GM12891 (cell line): ENCODE results near the gene OTULIN.

ENCODE experiments used
- DNase-seq: peaks from one replicate; pipeline ENCODE4 v3.0.0; 2011; ENCODE audit warnings: low spot score; ENCODE audit not compliant: insufficient read length
- FAIRE-seq: peaks from 2 replicates; lab custom pipeline; 2011; peaks lifted over from hg19 to GRCh38; lab: Jason Lieb, UNC
- PAX5 ChIP-seq: IDR thresholded peaks from 2 replicates; pipeline ENCODE4 v1.6.1; 2011; ENCODE audit warnings: low read length, moderate library complexity, mild to moderate bottlenecking; ENCODE audit not compliant: insufficient read depth, severe bottlenecking
- POLR2A ChIP-seq: IDR thresholded peaks from 2 replicates; pipeline ENCODE4 v1.6.1; 2011; ENCODE audit warnings: low read depth, low read length, control low read depth
- POLR2AphosphoS5 ChIP-seq: IDR thresholded peaks from 2 replicates; pipeline ENCODE4 v1.6.1; 2011; ENCODE audit warnings: low read depth, low read length, control low read depth
- POU2F2 ChIP-seq: IDR thresholded peaks from 2 replicates; pipeline ENCODE4 v1.6.1; 2011; ENCODE audit warnings: low read depth, mild to moderate bottlenecking, control low read depth, low read length, moderate library complexity
- SPI1 ChIP-seq: IDR thresholded peaks from 2 replicates; pipeline ENCODE4 v1.6.1; 2011; ENCODE audit warnings: low read depth, low read length, control low read depth
- TAF1 ChIP-seq: IDR thresholded peaks from 2 replicates; pipeline ENCODE4 v1.6.1; 2011; ENCODE audit warnings: low read depth, low read length, control low read depth

The OTULIN gene

DNA sequence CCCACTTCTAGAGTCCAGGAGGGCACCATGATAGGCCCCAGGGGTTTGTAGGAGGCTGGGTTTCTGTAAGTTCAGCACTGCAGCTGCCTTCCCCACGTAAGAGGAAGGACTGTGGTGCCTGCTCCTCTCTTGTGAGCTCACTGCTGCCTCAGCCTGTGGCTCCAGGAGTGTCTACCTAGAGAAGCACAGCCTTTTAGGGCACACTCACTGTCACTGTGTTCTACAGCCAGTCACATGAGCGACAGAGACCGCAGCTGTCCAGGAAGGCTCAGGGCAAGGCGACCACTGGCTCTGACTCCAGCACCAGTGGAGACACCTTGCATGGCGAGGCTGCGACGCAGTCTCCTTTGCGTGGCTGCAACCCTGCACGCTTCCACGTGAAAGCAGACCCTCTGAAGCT lies 72.8 kb downstream of the OTULIN start:
- no peak for TF ChIP-seq PAX5
- no peak for TF ChIP-seq TAF1
- no peak for TF ChIP-seq POLR2AphosphoS5
- no peak for TF ChIP-seq SPI1
- no peak for TF ChIP-seq POLR2A
- TF ChIP-seq POU2F2 = no peak
- DNase-seq = no peak
- no peak for FAIRE-seq

DNA sequence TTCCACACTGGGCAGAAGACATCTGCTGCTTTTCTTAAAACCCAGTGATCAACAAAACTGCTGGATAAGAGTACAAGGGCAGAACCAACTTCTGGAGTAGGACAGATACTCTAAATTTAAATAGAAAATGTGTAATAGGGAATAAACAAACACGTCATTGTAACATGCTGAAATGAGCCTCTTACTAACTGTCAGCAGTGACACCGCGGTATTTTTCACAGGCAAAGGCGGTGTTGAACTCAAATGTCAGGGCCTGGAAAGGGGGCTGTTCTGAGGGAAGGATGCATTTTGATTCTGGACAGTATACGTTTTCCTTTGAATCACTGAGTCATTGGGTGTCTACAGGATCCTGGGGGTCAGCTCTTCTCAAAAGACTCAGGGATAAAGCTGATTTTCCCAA lies 73.5 kb downstream of the OTULIN start:
- no peak for DNase-seq
- TF ChIP-seq POU2F2 (no peak), SPI1 (no peak), PAX5 (no peak), POLR2A (no peak), POLR2AphosphoS5 (no peak), TAF1 (no peak)
- no peak for FAIRE-seq

DNA sequence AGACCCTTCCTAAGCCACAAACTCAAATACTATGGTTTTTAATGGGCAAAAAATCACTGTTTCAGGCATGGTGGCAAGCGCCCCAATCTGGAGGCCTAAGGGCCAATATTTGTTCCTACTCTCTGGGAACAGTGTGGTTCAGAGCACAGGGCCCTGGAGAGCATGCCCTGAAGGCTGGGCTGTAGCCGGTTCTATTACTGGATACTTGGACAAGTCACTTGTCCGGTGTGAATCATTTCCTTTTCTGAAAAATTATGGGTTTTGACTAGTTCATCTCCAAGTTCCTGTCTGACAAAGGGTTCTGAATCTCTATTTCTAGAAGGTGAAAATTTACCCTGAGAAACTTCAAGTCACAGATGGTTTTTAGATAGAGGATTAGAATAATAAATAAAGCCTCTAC lies 75.0 kb downstream of the OTULIN start:
- DNase-seq (no peak), FAIRE-seq (no peak)
- TF ChIP-seq POLR2A (no peak), TAF1 (no peak), POLR2AphosphoS5 (no peak), POU2F2 (no peak), PAX5 (no peak), SPI1 (no peak)

DNA sequence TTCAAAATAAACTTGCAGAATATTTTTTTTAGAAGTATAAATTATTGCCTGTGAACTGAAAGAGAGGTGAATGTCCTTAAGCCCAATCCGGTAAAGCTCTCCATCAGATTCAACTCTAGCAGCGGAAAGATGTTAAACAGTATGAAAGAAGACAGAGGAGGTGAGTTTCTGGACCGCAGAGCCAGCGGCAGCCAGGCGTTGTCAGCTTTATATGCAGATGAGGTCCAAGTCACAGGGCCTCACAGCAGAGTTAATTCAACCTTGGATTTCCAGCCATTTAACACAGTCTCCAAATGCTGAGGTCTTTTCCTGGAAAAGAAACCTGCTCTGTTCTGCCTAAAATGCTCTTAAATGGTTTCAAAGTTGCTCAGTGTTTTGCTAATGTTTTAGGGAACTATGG lies 75.5 kb downstream of the OTULIN start:
- FAIRE-seq (no peak), DNase-seq (no peak)
- TF ChIP-seq SPI1 (no peak), POU2F2 (no peak), TAF1 (no peak), POLR2AphosphoS5 (no peak), POLR2A (no peak), PAX5 (no peak)

DNA sequence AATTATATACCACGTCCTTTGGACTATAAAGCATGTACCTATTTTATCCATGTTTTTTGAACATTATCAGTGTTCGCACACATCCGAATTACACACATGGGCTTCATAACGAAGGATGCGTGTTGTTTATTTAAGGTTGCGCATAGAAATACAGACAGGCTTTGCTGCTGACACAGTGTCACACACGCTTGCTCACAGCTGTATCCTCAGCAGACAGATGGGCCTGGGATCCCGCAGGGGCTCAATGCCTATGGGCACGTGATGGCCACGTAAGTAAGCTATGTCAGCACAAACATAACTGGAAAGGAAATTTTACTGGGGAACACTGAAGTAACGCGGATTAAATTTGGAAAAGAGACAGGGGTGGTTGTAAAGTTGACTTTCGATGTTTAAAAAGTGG lies 76.6 kb downstream of the OTULIN start:
- TF ChIP-seq POLR2AphosphoS5 = no peak
- TF ChIP-seq POLR2A = no peak
- TF ChIP-seq PAX5 = no peak
- no peak for TF ChIP-seq POU2F2
- TF ChIP-seq TAF1 = no peak
- TF ChIP-seq SPI1 = no peak
- no peak for FAIRE-seq
- DNase-seq = no peak

DNA sequence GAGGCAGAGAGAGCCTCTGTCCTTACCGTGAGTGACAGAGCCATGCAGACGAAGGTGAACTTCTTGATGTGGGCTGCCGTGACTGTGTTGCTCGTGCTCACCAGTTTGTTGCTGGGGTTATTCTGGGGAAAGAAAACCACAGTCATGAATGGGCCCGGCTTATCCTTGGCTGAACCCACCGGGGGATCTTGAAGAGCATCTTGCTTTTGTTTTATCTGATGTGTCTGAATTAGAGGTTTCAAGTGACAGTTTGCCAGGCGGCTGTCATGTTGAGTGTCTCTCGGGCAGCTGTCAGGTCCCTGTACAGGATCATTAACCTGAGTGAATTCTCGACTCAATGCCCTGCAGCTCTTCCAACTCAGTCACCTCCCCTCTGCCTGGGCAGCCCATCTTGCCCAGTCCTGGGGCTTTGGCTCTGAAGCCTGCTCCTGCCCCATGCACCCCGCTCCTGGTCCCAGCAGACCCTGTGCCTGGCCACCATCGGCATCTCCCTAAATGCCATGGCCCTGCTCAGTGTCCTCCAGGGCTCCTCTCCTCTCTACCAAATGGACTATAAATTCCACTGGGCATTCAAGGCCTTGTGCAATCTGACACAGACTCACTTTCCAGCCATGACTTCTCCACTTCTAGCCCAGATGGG lies 77.4 kb downstream of the OTULIN start:
- FAIRE-seq (no peak), DNase-seq (no peak)

DNA sequence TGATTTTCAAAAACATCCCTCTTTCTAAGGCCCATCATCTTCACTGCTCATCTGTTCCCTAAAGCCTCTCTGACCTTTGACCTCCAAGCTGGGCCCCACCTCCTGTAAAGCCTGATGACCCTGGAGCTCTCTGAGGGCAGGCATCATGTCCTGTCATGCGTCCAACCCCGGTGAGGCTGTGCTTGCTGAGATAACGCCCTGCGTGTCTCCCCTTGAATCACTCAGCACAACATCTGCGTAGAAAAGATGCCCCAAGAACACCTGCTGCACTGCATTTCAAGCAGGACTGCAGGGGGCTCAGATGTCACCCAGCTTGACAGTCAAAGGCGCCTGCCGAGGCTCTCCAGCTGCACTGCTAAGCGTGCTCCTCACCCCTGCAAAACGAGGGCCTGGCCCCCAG lies 78.0 kb downstream of the OTULIN start:
- FAIRE-seq (no peak), DNase-seq (no peak)
- TF ChIP-seq POLR2AphosphoS5 (no peak), POLR2A (no peak), SPI1 (no peak)

More for the DNA sequence above, 77.4 kb downstream of the OTULIN start:
- TF ChIP-seq SPI1 (no peak), POLR2A (no peak), POU2F2 (no peak), PAX5 (no peak), POLR2AphosphoS5 (no peak), TAF1 (no peak)

DNA sequence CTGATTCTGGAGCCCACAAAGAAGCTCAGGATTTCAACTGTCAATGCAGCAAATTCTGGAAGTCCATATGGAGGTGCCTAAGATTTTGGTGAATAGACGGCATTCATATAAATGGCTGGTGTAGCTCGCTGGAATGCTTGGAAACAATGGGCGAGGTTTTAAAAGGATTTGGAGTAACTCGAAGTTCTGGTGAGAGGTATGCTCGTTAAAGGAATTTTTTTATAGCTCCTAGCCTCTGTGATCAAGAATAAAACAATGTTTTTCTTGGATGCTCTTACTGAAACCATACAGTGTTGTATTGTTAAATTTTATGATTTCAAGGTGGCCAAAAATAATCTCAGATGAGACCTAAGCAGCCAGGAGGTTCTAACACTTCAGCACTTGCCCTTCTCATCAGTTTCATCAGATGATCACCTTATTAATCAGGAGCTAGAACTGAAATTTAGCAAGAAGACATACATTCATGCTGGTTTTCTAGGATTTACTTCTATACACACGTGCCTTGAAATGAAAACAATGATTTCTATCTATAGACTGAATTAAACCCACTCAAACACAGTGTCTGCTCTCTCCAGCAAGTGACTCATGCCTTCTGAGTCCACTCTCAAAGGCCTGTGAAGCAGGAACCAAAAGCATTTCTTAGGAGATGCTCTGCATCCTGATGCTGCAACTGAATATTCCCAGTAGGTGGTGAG lies 79.2 kb downstream of the OTULIN start:
- FAIRE-seq (no peak), DNase-seq (no peak)
- TF ChIP-seq POLR2A (no peak), PAX5 (no peak), TAF1 (no peak), POLR2AphosphoS5 (no peak), SPI1 (no peak), POU2F2 (no peak)

DNA sequence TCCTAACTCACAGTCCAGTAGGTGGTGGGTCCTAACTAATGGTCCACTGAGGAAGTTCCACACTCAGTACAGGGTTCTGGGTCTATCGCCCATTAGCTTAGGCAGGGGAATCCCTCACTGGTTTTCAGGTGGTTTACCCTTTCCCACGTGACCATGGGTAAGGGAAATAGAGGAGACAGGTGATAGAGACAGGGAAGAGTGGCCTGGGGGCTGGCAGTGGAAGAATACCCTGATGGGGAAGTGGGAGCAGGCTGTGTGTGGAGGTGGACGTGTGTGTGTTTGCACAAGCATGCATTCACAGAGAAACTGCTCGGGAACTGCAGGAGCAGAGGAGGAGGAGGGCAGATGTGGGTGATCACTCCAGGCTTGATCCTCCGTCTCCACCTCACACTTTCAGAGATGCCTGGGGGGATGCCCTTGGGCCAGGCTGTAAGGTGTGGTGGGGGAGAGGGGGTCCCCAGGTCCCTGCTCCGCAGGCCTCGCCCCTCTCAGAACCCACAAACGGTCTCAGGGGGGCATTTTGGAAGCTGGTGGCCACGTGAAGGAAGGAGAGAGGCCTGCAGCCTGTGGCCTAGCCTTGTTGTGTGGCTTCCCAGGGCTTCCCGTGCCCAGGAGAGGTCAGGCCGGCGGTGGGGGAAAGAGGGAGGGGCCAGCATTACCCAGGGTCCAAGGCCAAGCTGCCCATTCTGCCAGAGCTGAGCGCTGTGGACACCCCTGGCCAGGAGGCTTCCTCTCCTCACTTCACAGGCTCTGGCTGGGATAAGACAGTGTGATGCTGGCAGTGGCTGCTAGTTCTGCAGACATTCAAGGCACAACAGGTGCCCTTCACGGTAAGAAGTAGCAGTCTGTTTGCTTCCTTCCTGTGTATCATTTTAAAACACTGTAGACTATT lies 80.0 kb downstream of the OTULIN start:
- FAIRE-seq = no peak
- TF ChIP-seq PAX5 (no peak), POLR2A (no peak), POLR2AphosphoS5 (no peak), SPI1 (no peak), TAF1 (no peak)
- DNase-seq = no peak
